Keratinocyte (primary cell): ENCODE measurements around the gene TFDP3.

Experiments
- EZH2 ChIP-seq: IDR thresholded peaks from one replicate; pipeline ENCODE4 v1.6.1; 2012; ENCODE audit warnings: inconsistent platforms, mild to moderate bottlenecking, low read length, moderate library complexity
- TF ChIP-seq, protein P1 (sequence below), 3 experiments: IDR thresholded peaks in 1 of 3; conservative IDR thresholded peaks in 1 of 3; optimal IDR thresholded peaks in 1 of 3; 2 replicates in 2 of 3; 3 replicates in 1 of 3; pipeline versions ENCODE3 to v1.5.1; 2011; ENCODE audit warnings: low read length in 3 of 3, mild to moderate bottlenecking in 3 of 3, moderate library complexity in 2 of 3, control low read depth in 1 of 3, inconsistent platforms in 1 of 3; ENCODE audit not compliant: insufficient read depth in 2 of 3; ENCODE audit errors: extremely low read depth in 1 of 3

DNA sequence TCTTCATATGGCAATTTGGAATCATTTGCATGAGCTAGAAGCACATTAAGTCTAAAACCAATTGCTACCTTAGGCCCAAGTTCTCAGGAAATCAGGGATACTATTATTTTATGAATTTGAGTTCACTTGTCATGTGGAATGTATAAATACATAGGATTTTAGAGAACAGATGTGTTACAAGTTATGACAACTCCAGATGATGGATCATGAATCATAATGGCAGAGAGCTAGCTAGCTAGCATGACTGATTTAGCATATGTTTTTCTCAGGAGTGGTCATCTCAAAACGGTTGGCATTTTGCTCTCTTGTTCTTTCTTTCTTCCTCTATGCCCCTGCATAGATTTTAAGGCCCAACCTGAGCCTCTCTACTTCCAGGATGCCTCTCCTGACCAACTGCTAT is 14.2 kb upstream of the TFDP3 start:
- no peak for TF ChIP-seq EZH2
- TF ChIP-seq, protein P1, sequence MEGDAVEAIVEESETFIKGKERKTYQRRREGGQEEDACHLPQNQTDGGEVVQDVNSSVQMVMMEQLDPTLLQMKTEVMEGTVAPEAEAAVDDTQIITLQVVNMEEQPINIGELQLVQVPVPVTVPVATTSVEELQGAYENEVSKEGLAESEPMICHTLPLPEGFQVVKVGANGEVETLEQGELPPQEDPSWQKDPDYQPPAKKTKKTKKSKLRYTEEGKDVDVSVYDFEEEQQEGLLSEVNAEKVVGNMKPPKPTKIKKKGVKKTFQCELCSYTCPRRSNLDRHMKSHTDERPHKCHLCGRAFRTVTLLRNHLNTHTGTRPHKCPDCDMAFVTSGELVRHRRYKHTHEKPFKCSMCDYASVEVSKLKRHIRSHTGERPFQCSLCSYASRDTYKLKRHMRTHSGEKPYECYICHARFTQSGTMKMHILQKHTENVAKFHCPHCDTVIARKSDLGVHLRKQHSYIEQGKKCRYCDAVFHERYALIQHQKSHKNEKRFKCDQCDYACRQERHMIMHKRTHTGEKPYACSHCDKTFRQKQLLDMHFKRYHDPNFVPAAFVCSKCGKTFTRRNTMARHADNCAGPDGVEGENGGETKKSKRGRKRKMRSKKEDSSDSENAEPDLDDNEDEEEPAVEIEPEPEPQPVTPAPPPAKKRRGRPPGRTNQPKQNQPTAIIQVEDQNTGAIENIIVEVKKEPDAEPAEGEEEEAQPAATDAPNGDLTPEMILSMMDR (optimal IDR thresholded peaks at IDR 0.05 in 1 of 3, IDR thresholded peaks at IDR 0.05 in 1 of 3, conservative IDR thresholded peaks at IDR 0.05 in 1 of 3; ENCODE audit: extremely low read depth in 1 of 3, insufficient read depth in 2 of 3, low read length in 3 of 3), result no peak
